ENCODE results near the gene EEF1AKMT3. TPM values are rescaled to one million over a fixed set of nuclear protein-coding genes. Genes with fewer than 3 reads are reported as not detected.

Gene EEF1AKMT3
- total and polyA plus RNA-seq, 3 donors from 2014 or later = 5.5 to 8.7 (median 8.4) TPM

- no peaks in the 10 kb centered on the region for H3K27me3 ChIP-seq
- DNase-seq = no peak
- H3K4me3 ChIP-seq = no peak overlapping the region
- H3K9me3 ChIP-seq = no peaks in the 10 kb centered on the region
- no peak for TF ChIP-seq POLR2A (IDR thresholded peaks at IDR 0.05)
- TF ChIP-seq, protein P1, sequence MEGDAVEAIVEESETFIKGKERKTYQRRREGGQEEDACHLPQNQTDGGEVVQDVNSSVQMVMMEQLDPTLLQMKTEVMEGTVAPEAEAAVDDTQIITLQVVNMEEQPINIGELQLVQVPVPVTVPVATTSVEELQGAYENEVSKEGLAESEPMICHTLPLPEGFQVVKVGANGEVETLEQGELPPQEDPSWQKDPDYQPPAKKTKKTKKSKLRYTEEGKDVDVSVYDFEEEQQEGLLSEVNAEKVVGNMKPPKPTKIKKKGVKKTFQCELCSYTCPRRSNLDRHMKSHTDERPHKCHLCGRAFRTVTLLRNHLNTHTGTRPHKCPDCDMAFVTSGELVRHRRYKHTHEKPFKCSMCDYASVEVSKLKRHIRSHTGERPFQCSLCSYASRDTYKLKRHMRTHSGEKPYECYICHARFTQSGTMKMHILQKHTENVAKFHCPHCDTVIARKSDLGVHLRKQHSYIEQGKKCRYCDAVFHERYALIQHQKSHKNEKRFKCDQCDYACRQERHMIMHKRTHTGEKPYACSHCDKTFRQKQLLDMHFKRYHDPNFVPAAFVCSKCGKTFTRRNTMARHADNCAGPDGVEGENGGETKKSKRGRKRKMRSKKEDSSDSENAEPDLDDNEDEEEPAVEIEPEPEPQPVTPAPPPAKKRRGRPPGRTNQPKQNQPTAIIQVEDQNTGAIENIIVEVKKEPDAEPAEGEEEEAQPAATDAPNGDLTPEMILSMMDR (IDR thresholded peaks at IDR 0.05) = no peak
- no peaks in the 10 kb centered on the region for H3K36me3 ChIP-seq (ENCODE audit: low read depth, missing control alignments)
- H3K27ac ChIP-seq = no peak overlapping the region
- intact Hi-C loops (cut with DNase I; ENCODE audit: low total_unique reads) = no loop called here
- WGBS, 2 donors = 90 to 91% methylated on average over 7 of the region's 7 CpGs
- H3K4me1 ChIP-seq = no peaks in the 10 kb centered on the region
Observed at GRCh38 chr12:57777367-57777766, 5.0 kb downstream of the EEF1AKMT3 start.

DNA sequence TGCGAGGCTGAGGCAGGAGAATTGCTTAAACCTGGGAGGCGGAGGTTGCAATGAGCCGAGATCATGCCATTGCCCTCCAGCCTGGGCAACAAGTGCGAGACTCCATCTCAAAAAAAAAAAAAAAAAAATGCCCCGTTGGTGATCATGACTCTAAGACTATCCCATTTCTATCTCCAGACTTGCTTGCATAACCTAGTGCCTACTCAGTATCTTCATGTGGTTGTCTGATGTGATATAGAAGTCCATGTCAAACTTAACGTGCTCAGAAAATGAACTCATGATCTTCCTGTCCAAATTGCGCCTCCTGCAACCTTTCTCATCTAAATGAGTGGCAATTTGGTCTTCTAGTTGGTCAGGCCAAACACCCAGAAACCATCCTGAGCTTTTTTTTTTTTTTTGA lies 5.5 kb downstream of the EEF1AKMT3 start:
- H3K36me3 ChIP-seq (ENCODE audit: low read depth, missing control alignments) = no peaks in the 10 kb centered on the region
- H3K4me3 ChIP-seq = no peak overlapping the region
- H3K27me3 ChIP-seq = no peaks in the 10 kb centered on the region
- H3K27ac ChIP-seq = no peak overlapping the region
- WGBS, 2 donors = 94 to 95% methylated on average over 7 of the region's 7 CpGs
- intact Hi-C loops (cut with DNase I; ENCODE audit: low total_unique reads) = no loop called here
- DNase-seq = no peak
- H3K4me1 ChIP-seq = no peaks in the 10 kb centered on the region
- TF ChIP-seq, protein P1 (IDR thresholded peaks at IDR 0.05) = no peak
- TF ChIP-seq POLR2A (IDR thresholded peaks at IDR 0.05) = no peak
- H3K9me3 ChIP-seq = no peaks in the 10 kb centered on the region

- Histone ChIP-seq H3K4me3 (no peak overlapping the region), H3K27ac (no peak overlapping the region), H3K9me3 (no peaks in the 10 kb centered on the region), H3K27me3 (no peaks in the 10 kb centered on the region), H3K4me1 (peaks cover 10% of the 10 kb centered on the region), H3K36me3 (ENCODE audit: low read depth, missing control alignments) (no peaks in the 10 kb centered on the region)
- WGBS, 2 donors = 33 to 52% methylated on average over 1 of the region's 1 CpG
- TF ChIP-seq, protein P1 (IDR thresholded peaks at IDR 0.05) = no peak
- no peak for TF ChIP-seq POLR2A (IDR thresholded peaks at IDR 0.05)
- intact Hi-C loops (cut with DNase I; ENCODE audit: low total_unique reads) = no loop called here
- DNase-seq = no peak
Observed at GRCh38 chr12:57779736-57780135, 7.3 kb downstream of the EEF1AKMT3 start.

DNA sequence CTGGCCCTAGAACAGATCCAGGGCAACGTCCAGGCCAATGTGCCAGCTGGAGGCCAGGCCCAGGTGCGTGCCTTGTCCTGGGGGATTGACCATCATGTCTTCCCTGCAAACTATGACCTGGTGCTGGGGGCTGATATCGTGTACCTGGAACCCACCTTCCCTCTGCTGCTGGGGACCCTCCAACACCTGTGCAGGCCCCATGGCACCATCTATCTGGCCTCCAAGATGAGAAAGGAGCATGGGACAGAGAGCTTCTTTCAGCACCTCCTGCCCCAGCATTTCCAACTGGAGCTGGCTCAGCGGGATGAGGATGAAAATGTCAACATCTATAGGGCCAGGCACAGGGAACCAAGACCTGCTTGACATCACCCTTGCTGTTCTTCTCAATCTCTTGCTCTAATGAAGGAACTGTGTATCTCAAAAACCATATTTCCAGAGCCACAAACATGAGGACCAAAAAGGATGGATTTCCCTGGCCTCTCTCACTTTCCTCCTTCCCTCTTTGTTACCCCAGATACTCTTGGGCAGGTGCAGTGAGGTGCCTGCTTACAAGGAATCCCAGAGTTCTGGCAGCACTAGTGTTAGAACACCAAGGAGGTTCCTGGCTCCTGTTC lies 8.0 kb downstream of the EEF1AKMT3 start:
- H3K36me3 ChIP-seq (ENCODE audit: low read depth, missing control alignments) = no peaks in the 10 kb centered on the region
- no peaks in the 10 kb centered on the region for H3K27me3 ChIP-seq
- intact Hi-C loops (cut with DNase I; ENCODE audit: low total_unique reads) = no loop called here
- no peak for DNase-seq
- 60 to 85% methylated on average over 3 to 4 of the region's 4 CpGs for WGBS, 2 donors
- H3K9me3 ChIP-seq = no peaks in the 10 kb centered on the region
- no peak overlapping the region for H3K27ac ChIP-seq
- H3K4me1 ChIP-seq = peaks cover 10% of the 10 kb centered on the region
- no peak overlapping the region for H3K4me3 ChIP-seq
- TF ChIP-seq, protein P1 (IDR thresholded peaks at IDR 0.05) = no peak
- TF ChIP-seq POLR2A (IDR thresholded peaks at IDR 0.05) = no peak

- H3K36me3 ChIP-seq (ENCODE audit: low read depth, missing control alignments) = no peaks in the 10 kb centered on the region
- H3K4me1 ChIP-seq = peaks cover 10% of the 10 kb centered on the region
- intact Hi-C loops (cut with DNase I; ENCODE audit: low total_unique reads) = no loop called here
- no peaks in the 10 kb centered on the region for H3K27me3 ChIP-seq
- WGBS, 2 donors = 92 to 97% methylated on average over 3 of the region's 3 CpGs
- TF ChIP-seq POLR2A (IDR thresholded peaks at IDR 0.05) = no peak
- TF ChIP-seq, protein P1 (IDR thresholded peaks at IDR 0.05) = no peak
- H3K9me3 ChIP-seq = no peaks in the 10 kb centered on the region
- H3K27ac ChIP-seq = no peak overlapping the region
- H3K4me3 ChIP-seq = no peak overlapping the region
- no peak for DNase-seq
Observed at GRCh38 chr12:57781244-57781643, 8.8 kb downstream of the EEF1AKMT3 start.

All from testis (tissue), 3 donors.